Measurements from ENCODE around the gene TPM1.

- TF ChIP-seq IRF3 (IDR thresholded peaks at IDR 0.05) (no peak), SMARCA5 (IDR thresholded peaks at IDR 0.05) (no peak), EZH2 (IDR thresholded peaks at IDR 0.05; ENCODE audit: borderline replicate concordance, control insufficient read depth, low read depth, low read length) (no peak), CHD2 (IDR thresholded peaks at IDR 0.05; ENCODE audit: borderline replicate concordance, low read depth, low read length) (no peak), ZNF687 (IDR thresholded peaks at IDR 0.05) (no peak), EP300 (IDR thresholded peaks at IDR 0.05; ENCODE audit: borderline replicate concordance in 1 of 2, control insufficient read depth in 1 of 2, low read depth in 2 of 2, low read length in 2 of 2) (no peak), SRF (IDR thresholded peaks at IDR 0.05; ENCODE audit: low read depth in 2 of 2, low read length in 2 of 2) (no peak), MYC (IDR thresholded peaks at IDR 0.05; ENCODE audit: insufficient read depth, insufficient read length, insufficient replicate concordance, low read length, severe bottlenecking) (no peak), REST (IDR thresholded peaks at IDR 0.05; ENCODE audit: low read depth, low read length) (no peak), CTCF (IDR thresholded peaks at IDR 0.05 in 2 of 3, conservative IDR thresholded peaks at IDR 0.05 in 1 of 3; ENCODE audit: control insufficient read depth in 2 of 3, extremely low read depth in 1 of 3, insufficient read depth in 1 of 3, low read depth in 3 of 3, low read length in 3 of 3) (no peak), BCL3 (IDR thresholded peaks at IDR 0.05; ENCODE audit: borderline replicate concordance, insufficient read depth, low read depth, low read length, poor library complexity, severe bottlenecking) (no peak), ZBTB11 (CRISPR knock-in tag; IDR thresholded peaks at IDR 0.05) (no peak)
These were observed 8.2 kb downstream of the TPM1 start for GRCh38 chr15:63050731-63051155.

Data from GM12878 (cell line).